ENCODE measurements around the gene MAFG. TPM values are rescaled to one million over a fixed set of nuclear protein-coding genes. Genes with fewer than 3 reads are reported as not detected.

MAFG gene
- total and polyA plus RNA-seq, 9 of the 15 experiments (the other 6 are each of a cell fraction or from before 2014, with no cell fraction given), result 1.1 to 58.1 (median 24.9) TPM

- no peak for TF ChIP-seq RHOXF2B (CRISPR knock-in tag; conservative IDR thresholded peaks at IDR 0.05)
- TF ChIP-seq ZNF175 (CRISPR knock-in tag; IDR thresholded peaks at IDR 0.05; ENCODE audit: low read depth), result no peak
- TF ChIP-seq GTF2E2 (tag; IDR thresholded peaks at IDR 0.05), result no peak
- no peak for TF ChIP-seq ZNF644 (tag; IDR thresholded peaks at IDR 0.05; ENCODE audit: low read depth)
- TF ChIP-seq ZNF23 (CRISPR knock-in tag; IDR thresholded peaks at IDR 0.05), result no peak
- TF ChIP-seq CREBBP (IDR thresholded peaks at IDR 0.05; ENCODE audit: low read depth, low read length), result no peak
- TF ChIP-seq HBP1 (CRISPR knock-in tag; IDR thresholded peaks at IDR 0.05), result no peak
- TF ChIP-seq FOXK1 (CRISPR knock-in tag; IDR thresholded peaks at IDR 0.05; ENCODE audit: borderline replicate concordance), result no peak
- TF ChIP-seq PTTG1 (tag; IDR thresholded peaks at IDR 0.05; ENCODE audit: low read depth), result no peak
- TF ChIP-seq JUND (IDR thresholded peaks at IDR 0.05; ENCODE audit: borderline replicate concordance, low read depth, low read length), result peak; percentile 49; the same call in 1 of the 2 replicates
- no peak for TF ChIP-seq JUND (tag; IDR thresholded peaks at IDR 0.05; ENCODE audit: borderline replicate concordance, low read depth, low read length)
- peak; percentile 56; the same call in 1 of the 2 replicates for TF ChIP-seq ZNF395 (CRISPR knock-in tag; IDR thresholded peaks at IDR 0.05)
- TF ChIP-seq RREB1 (CRISPR knock-in tag; IDR thresholded peaks at IDR 0.05), result no peak
- no peak for TF ChIP-seq YY1 (IDR thresholded peaks at IDR 0.05; ENCODE audit: borderline replicate concordance in 1 of 3, control insufficient read depth in 1 of 3, extremely low read depth in 1 of 3, insufficient read depth in 3 of 3, insufficient read length in 1 of 3, insufficient replicate concordance in 2 of 3, low read depth in 1 of 3, low read length in 2 of 3)
- no peak for TF ChIP-seq ZNF232 (CRISPR knock-in tag; IDR thresholded peaks at IDR 0.05)
- TF ChIP-seq POU5F1 (IDR thresholded peaks at IDR 0.05; ENCODE audit: borderline replicate concordance, low read depth, low read length, partially characterized antibody), result no peak
- TF ChIP-seq ZBTB8A (IDR thresholded peaks at IDR 0.05; ENCODE audit: partially characterized antibody), result no peak
- peak in 1 of 2 experiments; percentile 9; a peak in 2 of 4 replicates for TF ChIP-seq NONO (IDR thresholded peaks at IDR 0.05; ENCODE audit: low read depth in 2 of 2, low read length in 1 of 2)
- TF ChIP-seq OTX1 (CRISPR knock-in tag; IDR thresholded peaks at IDR 0.05), result no peak
- no peak for TF ChIP-seq NELFE (IDR thresholded peaks at IDR 0.05; ENCODE audit: insufficient read depth, insufficient read length)
Observed at GRCh38 chr17:81870981-81871386, 56.6 kb downstream of the MAFG start, which contains the start of gene ARHGDIA (continued).
